ENCODE results near the gene ATF7. TPM values are rescaled to one million over a fixed set of nuclear protein-coding genes. Genes with fewer than 3 reads are reported as not detected.

Gene ATF7
- total and polyA plus RNA-seq, 9 of the 15 experiments (the other 6 are each of a cell fraction or from before 2014, with no cell fraction given): 10.6 to 30.4 (median 20.7) TPM

DNA sequence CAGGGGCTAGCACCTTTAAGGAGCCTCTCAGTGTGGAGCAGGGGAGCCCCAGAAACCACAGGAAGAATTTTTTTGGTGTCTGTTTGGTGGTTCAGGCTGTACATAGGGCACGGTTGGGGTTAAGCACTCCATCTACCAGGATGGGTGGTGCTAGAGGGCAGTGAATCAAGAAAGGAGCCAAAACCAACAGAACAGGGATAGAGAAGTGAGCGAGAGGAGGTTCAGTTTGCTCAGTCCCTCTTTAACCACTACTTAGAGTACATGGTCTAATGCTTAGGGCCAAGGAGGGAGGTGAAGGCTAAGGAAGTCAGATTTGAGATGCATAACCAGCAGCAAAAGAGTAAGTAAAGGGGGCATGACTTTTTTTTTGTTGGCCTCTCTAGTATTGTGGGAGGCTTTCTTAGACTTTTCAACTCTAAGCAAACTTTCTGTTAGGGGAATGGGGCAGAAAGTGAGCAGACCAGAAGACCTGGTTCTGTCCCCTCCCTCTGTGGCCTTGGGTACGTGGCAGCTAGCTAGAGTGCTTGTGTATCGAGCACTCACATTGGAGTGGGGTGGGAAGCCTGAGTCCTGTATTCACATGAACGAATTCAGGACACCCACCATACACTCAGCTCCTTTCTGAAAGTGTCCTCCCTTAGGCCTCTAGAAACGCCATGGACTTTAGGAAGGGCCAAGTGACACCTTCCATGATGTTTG lies 112.3 kb downstream of the ATF7 start (continued):
- TF ChIP-seq E4F1 (CRISPR knock-in tag; IDR thresholded peaks at IDR 0.05; ENCODE audit: borderline replicate concordance): no peak
- TF ChIP-seq, protein P1, sequence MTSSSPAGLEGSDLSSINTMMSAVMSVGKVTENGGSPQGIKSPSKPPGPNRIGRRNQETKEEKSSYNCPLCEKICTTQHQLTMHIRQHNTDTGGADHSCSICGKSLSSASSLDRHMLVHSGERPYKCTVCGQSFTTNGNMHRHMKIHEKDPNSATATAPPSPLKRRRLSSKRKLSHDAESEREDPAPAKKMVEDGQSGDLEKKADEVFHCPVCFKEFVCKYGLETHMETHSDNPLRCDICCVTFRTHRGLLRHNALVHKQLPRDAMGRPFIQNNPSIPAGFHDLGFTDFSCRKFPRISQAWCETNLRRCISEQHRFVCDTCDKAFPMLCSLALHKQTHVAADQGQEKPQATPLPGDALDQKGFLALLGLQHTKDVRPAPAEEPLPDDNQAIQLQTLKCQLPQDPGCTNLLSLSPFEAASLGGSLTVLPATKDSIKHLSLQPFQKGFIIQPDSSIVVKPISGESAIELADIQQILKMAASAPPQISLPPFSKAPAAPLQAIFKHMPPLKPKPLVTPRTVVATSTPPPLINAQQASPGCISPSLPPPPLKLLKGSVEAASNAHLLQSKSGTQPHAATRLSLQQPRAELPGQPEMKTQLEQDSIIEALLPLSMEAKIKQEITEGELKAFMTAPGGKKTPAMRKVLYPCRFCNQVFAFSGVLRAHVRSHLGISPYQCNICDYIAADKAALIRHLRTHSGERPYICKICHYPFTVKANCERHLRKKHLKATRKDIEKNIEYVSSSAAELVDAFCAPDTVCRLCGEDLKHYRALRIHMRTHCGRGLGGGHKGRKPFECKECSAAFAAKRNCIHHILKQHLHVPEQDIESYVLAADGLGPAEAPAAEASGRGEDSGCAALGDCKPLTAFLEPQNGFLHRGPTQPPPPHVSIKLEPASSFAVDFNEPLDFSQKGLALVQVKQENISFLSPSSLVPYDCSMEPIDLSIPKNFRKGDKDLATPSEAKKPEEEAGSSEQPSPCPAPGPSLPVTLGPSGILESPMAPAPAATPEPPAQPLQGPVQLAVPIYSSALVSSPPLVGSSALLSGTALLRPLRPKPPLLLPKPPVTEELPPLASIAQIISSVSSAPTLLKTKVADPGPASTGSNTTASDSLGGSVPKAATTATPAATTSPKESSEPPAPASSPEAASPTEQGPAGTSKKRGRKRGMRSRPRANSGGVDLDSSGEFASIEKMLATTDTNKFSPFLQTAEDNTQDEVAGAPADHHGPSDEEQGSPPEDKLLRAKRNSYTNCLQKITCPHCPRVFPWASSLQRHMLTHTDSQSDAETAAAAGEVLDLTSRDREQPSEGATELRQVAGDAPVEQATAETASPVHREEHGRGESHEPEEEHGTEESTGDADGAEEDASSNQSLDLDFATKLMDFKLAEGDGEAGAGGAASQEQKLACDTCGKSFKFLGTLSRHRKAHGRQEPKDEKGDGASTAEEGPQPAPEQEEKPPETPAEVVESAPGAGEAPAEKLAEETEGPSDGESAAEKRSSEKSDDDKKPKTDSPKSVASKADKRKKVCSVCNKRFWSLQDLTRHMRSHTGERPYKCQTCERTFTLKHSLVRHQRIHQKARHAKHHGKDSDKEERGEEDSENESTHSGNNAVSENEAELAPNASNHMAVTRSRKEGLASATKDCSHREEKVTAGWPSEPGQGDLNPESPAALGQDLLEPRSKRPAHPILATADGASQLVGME (CRISPR knock-in tag; IDR thresholded peaks at IDR 0.05): no peak
- TF ChIP-seq, protein P2, sequence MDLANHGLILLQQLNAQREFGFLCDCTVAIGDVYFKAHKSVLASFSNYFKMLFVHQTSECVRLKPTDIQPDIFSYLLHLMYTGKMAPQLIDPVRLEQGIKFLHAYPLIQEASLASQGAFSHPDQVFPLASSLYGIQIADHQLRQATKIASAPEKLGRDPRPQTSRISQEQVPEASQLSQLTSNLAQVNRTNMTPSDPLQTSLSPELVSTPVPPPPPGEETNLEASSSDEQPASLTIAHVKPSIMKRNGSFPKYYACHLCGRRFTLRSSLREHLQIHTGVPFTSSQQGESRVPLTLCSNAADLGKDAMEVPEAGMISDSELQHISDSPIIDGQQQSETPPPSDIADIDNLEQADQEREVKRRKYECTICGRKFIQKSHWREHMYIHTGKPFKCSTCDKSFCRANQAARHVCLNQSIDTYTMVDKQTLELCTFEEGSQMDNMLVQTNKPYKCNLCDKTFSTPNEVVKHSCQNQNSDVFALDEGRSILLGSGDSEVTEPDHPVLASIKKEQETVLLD (IDR thresholded peaks at IDR 0.05): no peak
- no peak for TF ChIP-seq ARID3B (CRISPR knock-in tag; IDR thresholded peaks at IDR 0.05; ENCODE audit: borderline replicate concordance)
- TF ChIP-seq E2F1 (CRISPR knock-in tag; IDR thresholded peaks at IDR 0.05): no peak
- TF ChIP-seq XRCC5 (IDR thresholded peaks at IDR 0.05; ENCODE audit: low read depth, low read length): no peak
- TF ChIP-seq SIN3B (IDR thresholded peaks at IDR 0.05; ENCODE audit: low read depth): no peak
- TF ChIP-seq SREBF2 (CRISPR knock-in tag; IDR thresholded peaks at IDR 0.05): no peak
- TF ChIP-seq ATF2 (CRISPR knock-in tag; IDR thresholded peaks at IDR 0.05): no peak
- TF ChIP-seq PREB (CRISPR knock-in tag; IDR thresholded peaks at IDR 0.05): no peak

Data from K562 (cell line).